T-helper 9 cell (primary cell): ENCODE measurements around the gene HDAC8.
"Not testable (repeated sequence)": the region's sequence is repeated elsewhere in the genome, so short reads cannot be mapped to it uniquely, and the experiment has no call there.

Experiments used
- DNase-seq: peaks from one replicate; pipeline ENCODE4 v3.0.0-alpha.2; 2020
- total RNA-seq, 2 donors: gene quantifications; one replicate each; lab custom pipeline; 2026; lab: John Stamatoyannopoulos, UW

Gene HDAC8
- total RNA-seq: 3.9 to 5.2 reads per million in 2 donors

GRCh38 chrX:72572248-72573157, at the start of gene HDAC8:
Gene HDAC8 (minus strand): TSS chrX:72572843. CDS start chrX:72572761, 82 bp downstream.
- no peak for DNase-seq

DNA sequence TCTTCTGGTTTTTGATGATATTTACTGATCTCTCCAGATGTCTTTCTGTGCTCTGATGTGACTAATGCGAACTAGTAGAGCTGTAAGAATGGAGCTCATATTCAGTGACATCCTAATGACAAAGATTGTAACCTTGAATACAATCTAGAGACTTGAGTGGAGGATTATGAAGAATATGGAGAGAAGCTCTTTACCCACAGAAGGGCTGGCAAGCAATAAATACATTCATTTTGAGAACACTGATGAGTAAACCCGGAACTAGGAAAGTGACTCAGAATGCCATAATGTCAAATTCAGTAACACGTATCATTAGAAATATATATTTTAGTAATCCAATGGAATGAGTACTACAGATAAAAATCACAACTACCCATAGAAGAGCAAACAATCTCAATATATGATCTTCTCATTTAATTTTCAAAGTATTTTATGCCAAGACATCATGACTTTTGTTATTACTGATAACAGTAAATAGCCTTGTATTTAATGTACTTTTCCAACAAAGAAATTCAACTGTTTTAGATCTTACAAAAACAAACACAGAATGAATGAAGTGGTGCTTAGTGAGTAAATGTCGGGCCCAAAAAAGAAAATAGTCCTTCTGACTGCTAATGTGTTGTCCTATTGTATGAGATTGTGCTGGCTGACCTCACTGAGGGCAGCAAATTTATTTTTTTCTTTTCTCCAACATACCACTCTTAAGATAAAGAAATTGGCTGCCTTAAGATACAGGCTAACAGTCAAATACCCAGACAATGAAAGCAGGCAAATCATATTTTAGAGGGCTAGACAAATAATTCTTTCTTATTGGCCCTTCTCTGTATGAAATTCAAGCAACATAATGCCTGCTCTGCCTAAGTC, 49.2 kb upstream of the HDAC8 start:
- no peak for DNase-seq

GRCh38 chrX:72621163-72621562, 48.5 kb upstream of the HDAC8 start:
- no peak for DNase-seq

GRCh38 chrX:72620550-72621145, 48.0 kb upstream of the HDAC8 start:
- DNase-seq: no peak

- DNase-seq: no peak
Measured at GRCh38 chrX:72609313-72609712, 36.7 kb upstream of the HDAC8 start.

DNA sequence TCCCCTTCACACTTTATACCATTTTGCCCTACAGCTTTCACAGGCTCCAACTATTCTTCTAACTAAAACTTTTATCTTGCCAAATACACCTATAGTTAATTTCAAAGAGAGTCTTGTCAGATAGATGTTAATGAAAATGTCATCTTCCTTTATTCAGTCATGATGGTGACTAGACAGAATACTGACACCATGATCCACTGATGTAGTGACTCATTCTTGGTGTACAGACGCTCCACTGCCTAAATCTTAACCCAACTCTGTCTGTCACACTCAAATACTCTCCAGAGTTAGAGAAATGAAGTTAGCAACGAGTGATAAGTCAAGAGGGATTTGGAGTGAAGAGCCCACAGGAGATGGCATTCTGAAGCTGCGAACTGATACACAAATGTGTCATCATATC, 32.1 kb upstream of the HDAC8 start:
- no peak for DNase-seq

GRCh38 chrX:72604112-72604511, 31.5 kb upstream of the HDAC8 start:
- DNase-seq: no peak

DNA sequence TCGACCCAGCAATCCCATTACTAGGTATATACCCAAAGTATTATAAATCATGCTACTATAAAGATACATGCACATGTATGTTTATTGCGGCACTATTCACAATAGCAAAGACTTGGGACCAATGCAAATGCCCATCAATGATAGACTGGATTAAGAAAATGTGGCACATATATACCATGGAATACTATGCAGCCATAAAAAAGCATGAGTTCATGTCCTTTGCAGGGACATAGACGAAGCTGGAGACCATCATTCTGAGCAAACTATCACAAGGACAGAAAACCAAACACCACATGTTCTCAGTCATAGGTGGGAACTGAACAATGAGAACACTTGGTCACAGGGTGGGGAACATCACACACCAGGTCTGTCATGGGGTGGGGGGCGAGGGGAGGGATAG, 18.4 kb upstream of the HDAC8 start:
- not testable (repeated sequence) for DNase-seq

GRCh38 chrX:72584163-72584562, 11.5 kb upstream of the HDAC8 start:
- DNase-seq: no peak

DNA sequence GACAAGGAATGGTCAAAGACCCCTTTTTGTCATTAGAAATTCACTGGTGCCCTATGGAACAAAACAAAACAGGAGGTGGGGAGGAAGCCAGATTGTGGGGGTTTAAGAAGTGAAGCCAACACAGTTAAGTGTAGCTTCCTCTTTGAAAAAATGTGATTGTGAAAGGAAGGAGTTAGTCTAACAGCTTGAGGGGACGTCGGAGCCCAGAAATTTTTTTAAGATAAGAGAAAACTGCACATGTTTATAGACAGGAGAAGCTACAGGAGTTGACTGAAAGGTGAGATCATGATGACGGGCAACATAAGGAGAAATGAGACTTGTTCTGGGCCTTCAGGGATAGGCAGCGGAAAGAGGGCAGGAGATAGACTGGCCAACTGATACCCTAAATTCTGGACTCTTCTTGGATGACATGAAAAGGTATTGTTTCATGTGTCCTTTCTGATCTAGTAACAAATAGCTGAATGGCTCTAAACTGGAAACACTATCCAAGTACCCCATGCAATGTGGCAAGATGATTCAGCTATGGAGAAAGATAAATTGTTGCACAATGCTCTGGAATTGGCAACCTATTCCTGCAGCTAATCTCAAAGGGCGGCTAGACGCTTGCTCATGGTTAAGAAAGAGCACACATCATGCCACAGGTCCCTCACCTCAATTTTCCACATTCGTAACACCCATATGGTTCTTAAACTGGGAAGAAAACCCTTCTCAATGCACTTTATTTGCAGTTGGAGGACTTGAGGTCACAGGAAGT, 3.7 kb upstream of the HDAC8 start:
- DNase-seq: no peak

- no peak for DNase-seq
Measured at GRCh38 chrX:72573158-72573511, 492 bp upstream of the HDAC8 start.

- DNase-seq: no peak
Measured at GRCh38 chrX:72569786-72570185, 2.9 kb downstream of the HDAC8 start.

DNA sequence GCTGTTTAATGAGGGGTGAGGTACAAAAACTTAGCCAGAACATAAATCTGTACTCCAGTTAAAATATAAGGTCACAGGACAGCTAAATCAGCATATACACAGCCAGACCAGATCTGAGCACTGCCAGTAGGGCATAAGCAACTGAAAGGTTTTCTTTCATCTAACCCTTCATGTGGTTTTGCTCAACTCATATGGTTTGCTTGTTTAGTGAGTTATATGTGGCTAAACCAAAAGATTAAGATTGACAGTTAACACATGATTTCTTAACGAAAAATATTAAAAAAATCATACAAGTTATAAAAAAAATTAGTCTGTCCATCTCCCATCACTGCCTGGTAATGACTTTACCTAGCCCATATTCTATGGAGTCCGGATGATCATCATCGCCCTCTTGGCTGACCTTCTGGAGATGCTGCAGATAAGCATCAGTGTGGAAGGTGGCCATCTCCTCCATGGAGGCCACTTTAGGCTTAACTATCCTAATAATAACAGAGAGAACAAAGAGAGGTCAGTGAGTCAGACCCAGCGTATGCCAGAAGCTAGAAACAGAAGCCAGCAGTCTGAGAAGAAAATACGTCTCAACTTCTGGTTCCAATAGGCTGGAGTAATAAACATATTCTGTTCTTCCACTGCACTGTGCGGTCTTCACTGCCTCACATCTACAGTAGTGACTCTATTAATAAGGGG, 4.1 kb downstream of the HDAC8 start:
- no peak for DNase-seq

GRCh38 chrX:72566448-72566847, 6.2 kb downstream of the HDAC8 start:
- no peak for DNase-seq

- DNase-seq: not testable (repeated sequence)
Measured at GRCh38 chrX:72559655-72560054, 13.0 kb downstream of the HDAC8 start.

DNA sequence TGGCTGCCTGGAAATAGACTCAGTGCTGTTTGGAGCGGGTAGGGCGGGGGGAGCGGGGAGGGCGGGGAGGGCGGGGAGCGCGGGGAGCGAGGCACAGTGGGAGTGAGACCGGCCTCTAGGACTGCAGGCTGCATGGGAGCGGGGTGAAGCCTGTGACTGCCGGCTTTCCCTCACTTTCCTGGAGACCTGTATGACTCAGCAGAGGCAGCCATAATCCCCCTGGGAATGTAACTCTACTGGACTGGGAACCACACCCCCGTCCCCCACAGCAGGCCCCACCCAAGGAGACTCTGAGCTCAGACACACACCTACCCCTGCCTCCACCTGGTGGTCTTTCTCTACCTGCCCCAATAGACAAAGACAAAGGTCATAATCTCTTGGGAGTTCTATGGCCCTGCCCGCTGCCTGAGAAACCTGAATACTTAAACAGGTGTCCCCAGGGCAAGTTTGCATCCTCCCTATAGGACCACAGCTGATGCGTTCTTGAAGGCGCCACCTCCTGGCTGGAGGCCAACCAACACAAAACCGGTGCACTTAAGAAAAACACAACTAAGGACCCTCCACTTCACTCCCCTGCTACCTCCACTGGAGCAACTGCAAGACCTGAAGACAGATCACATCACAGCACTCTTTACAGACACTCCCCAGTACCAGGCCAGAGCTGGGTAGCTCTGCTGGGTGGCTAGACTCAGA, 18.0 kb downstream of the HDAC8 start:
- DNase-seq: no peak

GRCh38 chrX:72552443-72552842, 20.2 kb downstream of the HDAC8 start:
- not testable (repeated sequence) for DNase-seq

DNA sequence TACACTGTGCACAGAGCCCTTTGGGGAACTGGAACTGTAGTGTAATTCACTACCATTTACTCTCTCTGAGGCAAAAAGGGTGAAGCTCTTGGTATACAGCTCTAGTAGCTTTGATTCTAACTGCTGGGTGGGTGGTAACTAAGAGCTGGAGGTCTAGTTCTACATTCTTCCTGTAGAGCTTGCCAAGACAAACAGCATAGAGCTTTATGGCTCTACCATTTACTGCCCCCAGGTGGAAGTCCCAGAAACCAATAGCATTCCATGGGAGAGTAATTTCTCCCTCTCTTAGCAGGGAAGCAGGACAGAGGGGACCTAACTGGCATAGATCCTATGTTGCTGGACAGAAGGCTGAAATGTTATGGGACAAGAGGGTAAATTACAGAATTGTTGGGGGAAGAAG, 26.7 kb downstream of the HDAC8 start:
- DNase-seq: no peak

GRCh38 chrX:72540318-72540717, 32.3 kb downstream of the HDAC8 start:
- no peak for DNase-seq

- DNase-seq: no peak
Measured at GRCh38 chrX:72539822-72540221, 32.8 kb downstream of the HDAC8 start.

- DNase-seq: no peak
Measured at GRCh38 chrX:72536542-72536941, 36.1 kb downstream of the HDAC8 start.
